Ishikawa (cell line): Measurements from ENCODE around the gene PKM.

ENCODE experiments used
- CEBPB ChIP-seq: IDR thresholded peaks from 2 replicates; pipeline ENCODE4 v1.6.1; 2012
- CREB1 ChIP-seq: IDR thresholded peaks from 2 replicates; pipeline ENCODE4 v1.6.1; 2012; ENCODE audit warnings: low read depth
- EGR1 ChIP-seq: IDR thresholded peaks from 2 replicates; pipeline ENCODE4 v1.6.1; 2012
- TCF12 ChIP-seq: IDR thresholded peaks from 2 replicates; pipeline ENCODE4 v1.6.1; 2012; ENCODE audit warnings: low read depth
- TF ChIP-seq, protein P1 (sequence below): IDR thresholded peaks from 2 replicates; pipeline ENCODE4 v1.6.1; 2012
- TF ChIP-seq, protein P2 (sequence below): IDR thresholded peaks from 2 replicates; pipeline ENCODE4 v1.6.1; 2012; ENCODE audit warnings: low read depth, mild to moderate bottlenecking

GRCh38 chr15:72202302-72202701 lies 28.7 kb downstream of the PKM start:
- TF ChIP-seq, protein P1, sequence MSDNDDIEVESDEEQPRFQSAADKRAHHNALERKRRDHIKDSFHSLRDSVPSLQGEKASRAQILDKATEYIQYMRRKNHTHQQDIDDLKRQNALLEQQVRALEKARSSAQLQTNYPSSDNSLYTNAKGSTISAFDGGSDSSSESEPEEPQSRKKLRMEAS: no peak
- TF ChIP-seq EGR1 (no peak), CREB1 (no peak), CEBPB (no peak), TCF12 (no peak)
- TF ChIP-seq, protein P2, sequence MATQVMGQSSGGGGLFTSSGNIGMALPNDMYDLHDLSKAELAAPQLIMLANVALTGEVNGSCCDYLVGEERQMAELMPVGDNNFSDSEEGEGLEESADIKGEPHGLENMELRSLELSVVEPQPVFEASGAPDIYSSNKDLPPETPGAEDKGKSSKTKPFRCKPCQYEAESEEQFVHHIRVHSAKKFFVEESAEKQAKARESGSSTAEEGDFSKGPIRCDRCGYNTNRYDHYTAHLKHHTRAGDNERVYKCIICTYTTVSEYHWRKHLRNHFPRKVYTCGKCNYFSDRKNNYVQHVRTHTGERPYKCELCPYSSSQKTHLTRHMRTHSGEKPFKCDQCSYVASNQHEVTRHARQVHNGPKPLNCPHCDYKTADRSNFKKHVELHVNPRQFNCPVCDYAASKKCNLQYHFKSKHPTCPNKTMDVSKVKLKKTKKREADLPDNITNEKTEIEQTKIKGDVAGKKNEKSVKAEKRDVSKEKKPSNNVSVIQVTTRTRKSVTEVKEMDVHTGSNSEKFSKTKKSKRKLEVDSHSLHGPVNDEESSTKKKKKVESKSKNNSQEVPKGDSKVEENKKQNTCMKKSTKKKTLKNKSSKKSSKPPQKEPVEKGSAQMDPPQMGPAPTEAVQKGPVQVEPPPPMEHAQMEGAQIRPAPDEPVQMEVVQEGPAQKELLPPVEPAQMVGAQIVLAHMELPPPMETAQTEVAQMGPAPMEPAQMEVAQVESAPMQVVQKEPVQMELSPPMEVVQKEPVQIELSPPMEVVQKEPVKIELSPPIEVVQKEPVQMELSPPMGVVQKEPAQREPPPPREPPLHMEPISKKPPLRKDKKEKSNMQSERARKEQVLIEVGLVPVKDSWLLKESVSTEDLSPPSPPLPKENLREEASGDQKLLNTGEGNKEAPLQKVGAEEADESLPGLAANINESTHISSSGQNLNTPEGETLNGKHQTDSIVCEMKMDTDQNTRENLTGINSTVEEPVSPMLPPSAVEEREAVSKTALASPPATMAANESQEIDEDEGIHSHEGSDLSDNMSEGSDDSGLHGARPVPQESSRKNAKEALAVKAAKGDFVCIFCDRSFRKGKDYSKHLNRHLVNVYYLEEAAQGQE: no peak
